ENCODE data around the gene PROCR.
"Not testable (repeated sequence)": the region's sequence is repeated elsewhere in the genome, so short reads cannot be mapped to it uniquely, and the experiment has no call there.

PROCR gene

GRCh38 chr20:35171753-35172433 lies at the start of gene PROCR:
Gene PROCR, plus strand, starts transcription at chr20:35172072. Its CDS starts 83 bp downstream, at chr20:35172155.
- peak; percentile 8 for DNase-seq

- no peak for DNase-seq
These were observed 49.0 kb upstream of the PROCR start for GRCh38 chr20:35122756-35123405.

GRCh38 chr20:35125753-35126152 lies 46.1 kb upstream of the PROCR start:
- DNase-seq: no peak

GRCh38 chr20:35129647-35130069 lies 42.2 kb upstream of the PROCR start:
- DNase-seq: no peak

- DNase-seq: no peak
These were observed 39.9 kb upstream of the PROCR start for GRCh38 chr20:35131934-35132333.

GRCh38 chr20:35133031-35133430 lies 38.8 kb upstream of the PROCR start:
- DNase-seq: no peak

- DNase-seq: no peak
These were observed 38.1 kb upstream of the PROCR start for GRCh38 chr20:35133735-35134134.

GRCh38 chr20:35134472-35134871 lies 37.4 kb upstream of the PROCR start:
- DNase-seq: no peak

GRCh38 chr20:35134880-35135279 lies 37.0 kb upstream of the PROCR start:
- DNase-seq: no peak

- no peak for DNase-seq
These were observed 35.8 kb upstream of the PROCR start for GRCh38 chr20:35135867-35136586.

- peak; percentile 29 for DNase-seq
These were observed 27.2 kb upstream of the PROCR start for GRCh38 chr20:35144694-35145093.

GRCh38 chr20:35145141-35145564 lies 26.7 kb upstream of the PROCR start:
- DNase-seq: peak; percentile 74

GRCh38 chr20:35146299-35146919 lies 25.5 kb upstream of the PROCR start:
- no peak for DNase-seq

GRCh38 chr20:35146920-35147574 lies 24.8 kb upstream of the PROCR start, which contains the start of gene EDEM2:
Gene EDEM2, minus strand, starts transcription at chr20:35147336. Its CDS starts 78 bp downstream, at chr20:35147258.
- peak; percentile 95 for DNase-seq

- DNase-seq: not testable (repeated sequence)
These were observed 24.2 kb upstream of the PROCR start for GRCh38 chr20:35147575-35148071.

- DNase-seq: no peak
These were observed 20.9 kb upstream of the PROCR start for GRCh38 chr20:35150846-35151579.

- no peak for DNase-seq
These were observed 20.1 kb upstream of the PROCR start for GRCh38 chr20:35151736-35152135.

- no peak for DNase-seq
These were observed 15.9 kb upstream of the PROCR start for GRCh38 chr20:35155936-35156335.

- DNase-seq: no peak
These were observed 14.9 kb upstream of the PROCR start for GRCh38 chr20:35156978-35157377.

GRCh38 chr20:35160341-35160740 lies 11.5 kb upstream of the PROCR start:
- DNase-seq: not testable (repeated sequence)

- DNase-seq: not testable (repeated sequence)
These were observed 7.3 kb upstream of the PROCR start for GRCh38 chr20:35164531-35164930.
